Breast epithelium (tissue), 4 donors: ENCODE data around the gene DHRS1. TPM values are rescaled to one million over a fixed set of nuclear protein-coding genes. Genes with fewer than 3 reads are reported as not detected.

ENCODE experiments used
- DNase-seq, 2 donors: peaks; one replicate each; pipeline ENCODE4 v3.0.0-alpha.2; 2019; ENCODE audit warnings: low spot score in 2 of 2
- H3K27ac ChIP-seq, 2 donors: fragments of 200-600 bp; sonication (generic) in 1 of 2; one replicate each; pipeline ENCODE4 v1.5.1; 2016 to 2019; ENCODE audit warnings: mild to moderate bottlenecking in 1 of 2
- H3K27me3 ChIP-seq, 2 donors: fragments of 200-600 bp; sonication (generic) in 1 of 2; one replicate each; pipeline versions ENCODE4 v1.5.1 to v1.6.0; 2017 to 2019; ENCODE audit warnings: control low read depth in 1 of 2, mild to moderate bottlenecking in 1 of 2
- H3K36me3 ChIP-seq: fragments of 200-600 bp; one replicate; pipeline ENCODE4 v1.5.1; 2019
- H3K4me1 ChIP-seq, 2 donors: fragments of 200-600 bp; sonication (generic); one replicate each; pipeline ENCODE4 v1.5.1; 2016 to 2019; ENCODE audit warnings: control low read depth in 1 of 2
- H3K4me3 ChIP-seq, 3 donors: fragments of 200-600 bp; sonication (generic); 1 replicate in 2 of 3; 2 replicates in 1 of 3; pipeline ENCODE4 v1.5.1; 2016 to 2019; ENCODE audit warnings: mild to moderate bottlenecking in 3 of 3, moderate library complexity in 2 of 3
- H3K9me3 ChIP-seq, 2 donors: fragments of 200-600 bp; sonication (generic) in 1 of 2; one replicate each; pipeline ENCODE4 v1.5.1; 2016 to 2019; ENCODE audit warnings: control low read depth in 1 of 2
- POLR2A ChIP-seq: fragments of 450-650 bp; IDR thresholded peaks from one replicate; pipeline ENCODE4 v1.6.1; 2016; ENCODE audit warnings: antibody characterized with exemption, mild to moderate bottlenecking, moderate library complexity
- POLR2AphosphoS5 ChIP-seq, 3 donors: sonication (generic); formaldehyde crosslinking; IDR thresholded peaks; one replicate each; pipeline ENCODE4 v1.6.1; 2017; ENCODE audit warnings: antibody characterized with exemption in 3 of 3
- intact Hi-C: fragments of 100-400 bp; cut with DNase I; formaldehyde crosslinking; loops from one replicate; pipeline ENCODE4 v1.15.1; 2023; ENCODE audit warnings: low total_unique reads
- total RNA-seq, 3 donors: library from RNA; depleted of rRNA; stranded (reverse); fragments of >200 nt; gene quantifications; one replicate each; pipeline ENCODE4 v1.1.0, GENCODE V29; 2016
- TF ChIP-seq, protein P1 (sequence below), 3 donors: fragments of 450-650 bp; IDR thresholded peaks; one replicate each; pipeline ENCODE4 v1.5.1; 2016 to 2017; ENCODE audit warnings: antibody characterized with exemption in 3 of 3, mild to moderate bottlenecking in 3 of 3, moderate library complexity in 3 of 3

The DHRS1 gene
- total RNA-seq, 3 donors from 2014 or later: 21.9 to 45.7 (median 32.1) TPM

DNA sequence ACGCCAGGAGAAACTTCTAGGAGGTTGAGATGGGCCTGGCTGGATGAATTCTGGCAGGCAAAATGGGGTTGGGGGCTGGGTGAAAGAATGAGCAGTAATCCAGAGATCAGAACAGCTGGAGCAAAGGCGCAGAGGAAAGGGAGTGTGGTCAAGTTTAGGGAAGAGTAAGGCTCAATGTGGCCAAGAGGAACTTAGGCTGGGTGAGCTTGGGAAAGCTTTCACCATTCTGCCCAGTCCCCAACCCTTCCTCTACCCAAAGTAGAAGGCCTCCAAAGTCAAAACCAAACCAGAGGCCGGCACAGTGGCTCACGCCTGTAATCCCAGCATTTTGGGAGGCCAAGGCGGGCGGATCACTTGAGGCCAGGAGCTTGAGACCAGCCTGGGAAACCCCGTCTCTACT is 17.9 kb downstream of the DHRS1 start:
- Histone ChIP-seq H3K27ac (no peak overlapping the region), H3K4me3 (no peak overlapping the region), H3K4me1 (no peaks in the 10 kb centered on the region), H3K36me3 (no peaks in the 10 kb centered on the region), H3K9me3 (no peaks in the 10 kb centered on the region), H3K27me3 (no peaks in the 10 kb centered on the region)
- intact Hi-C loops: no loop called here
- TF ChIP-seq POLR2AphosphoS5 (IDR thresholded peaks at IDR 0.05): no peak
- no peak for TF ChIP-seq POLR2A
- TF ChIP-seq, protein P1, sequence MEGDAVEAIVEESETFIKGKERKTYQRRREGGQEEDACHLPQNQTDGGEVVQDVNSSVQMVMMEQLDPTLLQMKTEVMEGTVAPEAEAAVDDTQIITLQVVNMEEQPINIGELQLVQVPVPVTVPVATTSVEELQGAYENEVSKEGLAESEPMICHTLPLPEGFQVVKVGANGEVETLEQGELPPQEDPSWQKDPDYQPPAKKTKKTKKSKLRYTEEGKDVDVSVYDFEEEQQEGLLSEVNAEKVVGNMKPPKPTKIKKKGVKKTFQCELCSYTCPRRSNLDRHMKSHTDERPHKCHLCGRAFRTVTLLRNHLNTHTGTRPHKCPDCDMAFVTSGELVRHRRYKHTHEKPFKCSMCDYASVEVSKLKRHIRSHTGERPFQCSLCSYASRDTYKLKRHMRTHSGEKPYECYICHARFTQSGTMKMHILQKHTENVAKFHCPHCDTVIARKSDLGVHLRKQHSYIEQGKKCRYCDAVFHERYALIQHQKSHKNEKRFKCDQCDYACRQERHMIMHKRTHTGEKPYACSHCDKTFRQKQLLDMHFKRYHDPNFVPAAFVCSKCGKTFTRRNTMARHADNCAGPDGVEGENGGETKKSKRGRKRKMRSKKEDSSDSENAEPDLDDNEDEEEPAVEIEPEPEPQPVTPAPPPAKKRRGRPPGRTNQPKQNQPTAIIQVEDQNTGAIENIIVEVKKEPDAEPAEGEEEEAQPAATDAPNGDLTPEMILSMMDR (IDR thresholded peaks at IDR 0.05): no peak
- DNase-seq: no peak

DNA sequence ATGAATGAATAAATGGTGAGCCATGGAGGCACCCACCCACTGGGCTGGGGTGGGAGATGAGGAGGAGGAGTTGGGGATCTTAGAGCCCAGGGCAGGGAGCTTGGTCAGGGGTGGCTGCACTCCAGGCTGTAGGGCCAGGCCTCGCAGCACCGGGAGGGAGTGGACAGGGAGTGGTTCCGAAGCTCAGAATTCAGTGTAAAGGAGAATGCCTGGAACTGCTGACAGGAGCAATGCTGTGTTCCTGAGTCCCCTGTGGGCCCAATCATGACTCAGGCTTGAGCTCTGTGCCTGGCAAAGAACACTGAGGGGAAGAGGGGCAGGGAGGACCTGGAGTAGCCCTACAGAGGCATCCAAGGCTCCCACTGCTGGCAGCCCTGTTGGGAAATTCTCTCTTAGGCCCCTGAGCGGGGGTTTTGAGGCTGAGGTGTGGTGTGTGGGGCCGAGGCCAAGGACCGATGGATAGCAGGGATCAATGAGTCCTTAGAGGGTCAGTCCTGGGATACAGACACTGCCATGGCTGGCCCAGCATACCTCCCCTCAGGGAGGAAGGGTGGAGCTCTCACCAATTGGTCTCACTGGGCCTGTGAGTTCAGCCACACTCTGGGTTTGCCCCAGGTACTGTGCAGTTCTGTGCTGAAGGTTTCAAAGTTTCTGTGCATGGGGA is 18.7 kb downstream of the DHRS1 start:
- no peak for DNase-seq
- Histone ChIP-seq H3K36me3 (no peaks in the 10 kb centered on the region), H3K27me3 (no peaks in the 10 kb centered on the region), H3K9me3 (no peaks in the 10 kb centered on the region), H3K4me1 (no peaks in the 10 kb centered on the region), H3K4me3 (no peak overlapping the region), H3K27ac (no peak overlapping the region)
- TF ChIP-seq POLR2A: no peak
- TF ChIP-seq POLR2AphosphoS5 (IDR thresholded peaks at IDR 0.05): no peak
- TF ChIP-seq, protein P1 (IDR thresholded peaks at IDR 0.05): no peak
- intact Hi-C loops: no loop called here

DNA sequence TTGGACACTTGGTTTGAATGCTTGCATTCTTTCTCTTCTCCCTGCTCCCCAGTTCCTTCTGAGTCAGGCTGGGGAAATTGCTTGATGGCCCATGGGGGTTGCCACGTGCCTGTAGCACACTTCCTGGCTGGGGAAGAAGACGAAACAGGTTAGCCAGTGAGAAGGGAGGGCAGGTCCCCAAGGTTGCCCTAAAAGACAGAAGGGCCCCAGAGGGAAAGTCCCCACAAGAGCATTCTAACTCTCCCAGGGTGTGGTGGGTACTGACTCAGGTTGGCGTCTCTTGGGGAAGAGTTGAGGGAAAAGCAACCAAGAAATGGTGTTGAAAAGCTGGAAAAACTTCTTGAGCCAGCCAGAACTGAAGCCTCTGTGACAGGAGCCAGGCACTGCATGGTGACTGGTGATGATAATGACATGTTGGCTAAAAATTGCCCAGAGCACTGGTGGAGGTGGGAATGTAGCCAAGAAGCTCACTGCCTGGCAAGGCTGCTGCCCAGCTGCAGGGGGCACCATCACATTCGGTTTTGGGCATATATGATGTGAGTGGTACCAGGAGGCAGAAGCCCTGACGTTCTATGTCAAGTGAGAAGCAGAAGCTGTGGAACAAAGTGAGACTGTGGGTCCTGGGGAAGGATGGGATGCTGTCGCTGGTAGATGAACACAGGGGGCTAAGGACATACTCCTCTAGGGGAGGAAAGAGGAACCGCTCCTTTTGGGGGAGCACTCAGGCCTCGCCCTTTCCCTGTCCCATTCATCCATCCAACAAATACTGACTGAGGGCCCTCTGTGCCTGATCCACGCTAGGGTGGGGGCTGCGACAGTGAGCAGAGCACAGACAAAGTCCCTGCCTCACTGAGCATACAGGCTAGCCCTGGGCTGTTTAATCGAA is 20.0 kb downstream of the DHRS1 start:
- peak overlapping the region in 1 of 2 donors; percentile 38 for H3K27ac ChIP-seq
- TF ChIP-seq POLR2A: no peak
- TF ChIP-seq POLR2AphosphoS5 (IDR thresholded peaks at IDR 0.05): no peak
- TF ChIP-seq, protein P1 (IDR thresholded peaks at IDR 0.05): no peak

DNA sequence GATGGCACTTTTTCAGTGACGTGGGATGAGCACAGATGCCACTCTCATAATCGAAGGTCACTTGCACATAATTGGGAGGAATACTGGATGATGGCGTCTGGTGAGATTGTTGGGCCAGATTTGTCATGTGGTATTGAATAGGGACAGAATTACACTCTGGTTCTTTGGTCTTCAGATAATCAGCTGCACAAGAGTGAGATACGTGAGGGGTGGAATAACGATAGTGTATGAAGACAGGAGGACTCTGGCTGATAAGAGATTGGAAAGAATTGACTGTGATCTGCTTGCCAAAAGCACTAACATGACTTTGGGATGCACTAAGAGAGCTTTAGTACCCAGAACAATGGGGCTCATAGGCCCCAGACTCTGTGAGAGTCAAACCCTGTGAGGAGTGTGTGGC is 21.2 kb downstream of the DHRS1 start:
- intact Hi-C loops: no loop called here
- H3K9me3 ChIP-seq: no peaks in the 10 kb centered on the region
- no peak for DNase-seq
- no peaks in the 10 kb centered on the region for H3K27me3 ChIP-seq
- TF ChIP-seq, protein P1 (IDR thresholded peaks at IDR 0.05): no peak
- TF ChIP-seq POLR2AphosphoS5 (IDR thresholded peaks at IDR 0.05): no peak
- no peak overlapping the region for H3K4me3 ChIP-seq
- H3K36me3 ChIP-seq: no peaks in the 10 kb centered on the region
- no peaks in the 10 kb centered on the region for H3K4me1 ChIP-seq
- no peak overlapping the region for H3K27ac ChIP-seq

More for the DNA sequence above, 20.0 kb downstream of the DHRS1 start:
- intact Hi-C loops: no loop called here
- no peaks in the 10 kb centered on the region for H3K9me3 ChIP-seq
- DNase-seq: no peak
- no peaks in the 10 kb centered on the region for H3K36me3 ChIP-seq
- no peaks in the 10 kb centered on the region for H3K4me1 ChIP-seq
- no peaks in the 10 kb centered on the region for H3K27me3 ChIP-seq
- H3K4me3 ChIP-seq: no peak overlapping the region
